H9 (cell line): ENCODE data around the gene DYNC2LI1. TPM values are rescaled to one million over a fixed set of nuclear protein-coding genes. Genes with fewer than 3 reads are reported as not detected.

Experiments
- DNase-seq: peaks from one replicate; pipeline ENCODE4 v3.0.0-alpha.2; 2017
- H2AFZ ChIP-seq: one replicate; pipeline ENCODE4 v1.6.1; 2013; ENCODE audit warnings: mild to moderate bottlenecking, low read length, control low read depth, moderate library complexity
- H2AK5ac ChIP-seq: 2 replicates; pipeline ENCODE4 v1.6.1; 2013; ENCODE audit warnings: low read length, control low read depth, mixed read lengths; ENCODE audit not compliant: insufficient read length
- H2BK120ac ChIP-seq: one replicate; pipeline ENCODE4 v1.6.1; 2013; ENCODE audit warnings: low read depth, mild to moderate bottlenecking, low read length, control low read depth, inconsistent platforms; ENCODE audit not compliant: poor library complexity, severe bottlenecking
- H2BK12ac ChIP-seq: 2 replicates; pipeline ENCODE4 v1.6.1; 2013; ENCODE audit warnings: low read length, control low read depth, mixed read lengths, low read depth; ENCODE audit not compliant: insufficient read length
- H2BK15ac ChIP-seq: 2 replicates; pipeline ENCODE4 v1.6.1; 2013; ENCODE audit warnings: low read depth, low read length, control low read depth
- H2BK20ac ChIP-seq: one replicate; pipeline ENCODE4 v1.6.1; 2013; ENCODE audit warnings: low read depth, mild to moderate bottlenecking, low read length, control low read depth, inconsistent platforms; ENCODE audit not compliant: poor library complexity, severe bottlenecking
- H2BK5ac ChIP-seq: 2 replicates; pipeline ENCODE4 v1.6.1; 2013; ENCODE audit warnings: low read length, control low read depth, mixed read lengths; ENCODE audit not compliant: insufficient read length
- H3K14ac ChIP-seq: 2 replicates; pipeline ENCODE4 v1.6.1; 2013; ENCODE audit warnings: low read length, control low read depth; ENCODE audit not compliant: insufficient read depth
- H3K18ac ChIP-seq: 2 replicates; pipeline ENCODE4 v1.6.1; 2013; ENCODE audit warnings: low read depth, mild to moderate bottlenecking, mixed read lengths, low read length, control low read depth; ENCODE audit not compliant: insufficient read length
- H3K23ac ChIP-seq: 2 replicates; pipeline ENCODE4 v1.6.1; 2013; ENCODE audit warnings: low read length, control low read depth, mixed read lengths, low read depth; ENCODE audit not compliant: insufficient read length
- H3K23me2 ChIP-seq: 2 replicates; pipeline ENCODE4 v1.6.1; 2013; ENCODE audit warnings: low read depth, mild to moderate bottlenecking, mixed read lengths, low read length, control low read depth; ENCODE audit not compliant: insufficient read length, poor library complexity, severe bottlenecking
- H3K27ac ChIP-seq: 2 replicates; pipeline ENCODE4 v1.5.1; 2013; ENCODE audit warnings: low read length, control low read depth, mixed read lengths, low read depth; ENCODE audit not compliant: insufficient read length
- H3K27me3 ChIP-seq: 2 replicates; pipeline ENCODE4 v1.6.1; 2013; ENCODE audit warnings: low read length, control low read depth, inconsistent platforms; ENCODE audit not compliant: insufficient read depth
- H3K4ac ChIP-seq: 2 replicates; pipeline ENCODE4 v1.6.1; 2013; ENCODE audit warnings: low read depth, mild to moderate bottlenecking, control low read depth, inconsistent platforms, low read length, moderate library complexity
- H3K4me1 ChIP-seq: 2 replicates; pipeline ENCODE4 v1.6.1; 2013; ENCODE audit warnings: low read length, control low read depth, inconsistent platforms; ENCODE audit not compliant: insufficient read depth
- H3K4me2 ChIP-seq: 2 replicates; pipeline ENCODE4 v1.6.1; 2013; ENCODE audit warnings: low read length, control low read depth, mixed read lengths; ENCODE audit not compliant: insufficient read length, insufficient read depth
- H3K56ac ChIP-seq: 2 replicates; pipeline ENCODE4 v1.6.1; 2013; ENCODE audit warnings: low read depth, mild to moderate bottlenecking, mixed read lengths, low read length, control low read depth; ENCODE audit not compliant: insufficient read length
- H3K79me1 ChIP-seq: 2 replicates; pipeline ENCODE4 v1.6.1; 2013; ENCODE audit warnings: low read depth, mild to moderate bottlenecking, moderate library complexity, low read length, control low read depth, inconsistent platforms; ENCODE audit not compliant: insufficient read depth, poor library complexity, severe bottlenecking
- H3K79me2 ChIP-seq: 2 replicates; pipeline ENCODE4 v1.6.1; 2013; ENCODE audit warnings: low read length, control low read depth, inconsistent platforms; ENCODE audit not compliant: insufficient read depth
- H3K9ac ChIP-seq: 2 replicates; pipeline ENCODE4 v1.6.1; 2013; ENCODE audit warnings: low read length, control low read depth, mixed read lengths; ENCODE audit not compliant: insufficient read length; ENCODE audit errors: extremely low read depth
- H3K9me3 ChIP-seq: one replicate; pipeline ENCODE4 v1.6.1; 2013; ENCODE audit warnings: low read depth, low read length, inconsistent platforms; ENCODE audit not compliant: control insufficient read depth
- H3T11ph ChIP-seq: one replicate; pipeline ENCODE4 v1.6.1; 2013; ENCODE audit warnings: mild to moderate bottlenecking, low read length, control low read depth, inconsistent platforms
- H4K20me1 ChIP-seq: one replicate; pipeline ENCODE4 v1.6.1; 2013; ENCODE audit not compliant: control insufficient read depth, insufficient read length, insufficient read depth
- H4K5ac ChIP-seq: 2 replicates; pipeline ENCODE4 v1.6.1; 2013; ENCODE audit warnings: low read depth, mild to moderate bottlenecking, mixed read lengths, low read length, control low read depth; ENCODE audit not compliant: insufficient read length
- H4K8ac ChIP-seq: replicated peaks from 2 replicates; pipeline ENCODE4 v1.6.1; 2013; ENCODE audit warnings: low read length, control low read depth, mixed read lengths, low read depth; ENCODE audit not compliant: insufficient read length
- H4K91ac ChIP-seq: 2 replicates; pipeline ENCODE4 v1.6.1; 2013; ENCODE audit warnings: low read depth, mild to moderate bottlenecking, moderate library complexity, mixed read lengths, low read length, control low read depth; ENCODE audit not compliant: insufficient read length
- H3K27ac Mint-ChIP-seq, 3 experiments: 2 replicates in 2 of 3; 3 replicates in 1 of 3; pipeline ENCODE4 v1.8.0; 2020 to 2021; ENCODE audit warnings: mixed read lengths in 3 of 3, mild to moderate bottlenecking in 1 of 3, moderate library complexity in 1 of 3
- H3K27me3 Mint-ChIP-seq: 2 replicates; pipeline ENCODE4 v1.8.0; 2021; ENCODE audit warnings: low read depth, mild to moderate bottlenecking, moderate library complexity, mixed read lengths
- H3K36me3 Mint-ChIP-seq, 3 experiments: 2 replicates in 2 of 3; 3 replicates in 1 of 3; pipeline ENCODE4 v1.8.0; 2020 to 2021; ENCODE audit warnings: low read depth in 3 of 3, mixed read lengths in 3 of 3; ENCODE audit not compliant: insufficient read depth in 1 of 3
- H3K4me1 Mint-ChIP-seq, 2 experiments: 2 replicates each; pipeline ENCODE4 v1.8.0; 2020; ENCODE audit warnings: mixed read lengths in 2 of 2
- H3K4me3 Mint-ChIP-seq, 2 experiments: 2 replicates in 1 of 2; 3 replicates in 1 of 2; pipeline ENCODE4 v1.8.0; 2020 to 2021; ENCODE audit warnings: mild to moderate bottlenecking in 2 of 2, mixed read lengths in 2 of 2, moderate library complexity in 1 of 2
- H3K9me3 Mint-ChIP-seq, 2 experiments: 2 replicates in 1 of 2; 3 replicates in 1 of 2; pipeline ENCODE4 v1.8.0; 2020; ENCODE audit warnings: mild to moderate bottlenecking in 2 of 2, mixed read lengths in 2 of 2, moderate library complexity in 1 of 2
- CTCF ChIP-seq: fragments of 200-600 bp; sonication (generic); conservative IDR thresholded peaks from 3 replicates; pipeline ENCODE4 v1.8.0; 2021; ENCODE audit warnings: antibody characterized with exemption, mild to moderate bottlenecking
- WGBS: extraction: QIAGEN DNeasy Blood & Tissue Kit; methylation state at CpG from one replicate; pipeline ENCODE4 v1.1.7; 2013; ENCODE audit warnings: missing lambda C conversion rate, low lambda C conversion rate, mixed read lengths; ENCODE audit not compliant: insufficient read length; ENCODE audit errors: extremely low coverage; 5-methylcytosine and 5-hydroxymethylcytosine counted together
- total RNA-seq: library from RNA; stranded (reverse); gene quantifications from 2 replicates; pipeline ENCODE4 v1.2.1, GENCODE V29; 2021

The DYNC2LI1 gene
- total RNA-seq, 1 experiment from 2014 or later, result 8.5 TPM

GRCh38 chr2:43729491-43730174 is 44.2 kb upstream of the DYNC2LI1 start:
- DNase-seq, result no peak
- H2BK5ac ChIP-seq, result no peak overlapping the region
- no peak overlapping the region for H3K14ac ChIP-seq
- Mint-ChIP-seq H3K27ac (peak overlapping the region; percentile 10 to 56 (median 49); a peak in 5 of 7 replicates), H3K9me3 (no peaks in the 10 kb centered on the region), H3K4me3 (no peak overlapping the region; a peak in 1 of 5 replicates), H3K36me3 (peaks cover 0 to 1% (median 0%) of the 10 kb centered on the region in 3 experiments; a peak in 1 of 7 replicates), H3K4me1 (peaks cover 13 to 25% of the 10 kb centered on the region in 2 experiments), H3K27me3 (no peaks in the 10 kb centered on the region)
- H2BK120ac ChIP-seq, result no peak overlapping the region
- no peak overlapping the region for H4K8ac ChIP-seq
- no peak overlapping the region for H3T11ph ChIP-seq
- peaks cover 4% of the 10 kb centered on the region; the same call in 1 of the 2 replicates for H3K4me1 ChIP-seq
- no peaks in the 10 kb centered on the region for H3K79me2 ChIP-seq
- no peak overlapping the region for H2BK12ac ChIP-seq
- no peak overlapping the region for H3K4ac ChIP-seq
- H3K23ac ChIP-seq, result no peak overlapping the region
- no peak overlapping the region for H3K9ac ChIP-seq
- H4K91ac ChIP-seq, result no peak overlapping the region
- H3K9me3 ChIP-seq, result no peaks in the 10 kb centered on the region
- no peak overlapping the region for H3K27ac ChIP-seq
- H2AK5ac ChIP-seq, result no peak overlapping the region
- no peak overlapping the region for H3K18ac ChIP-seq
- no peak overlapping the region for H3K4me2 ChIP-seq
- no peak for TF ChIP-seq CTCF
- no peak overlapping the region for H2BK20ac ChIP-seq
- WGBS, result no CpG with 5 or more reads among the region's 5 CpGs
- H4K5ac ChIP-seq, result no peak overlapping the region
- H3K23me2 ChIP-seq, result no peaks in the 10 kb centered on the region
- no peaks in the 10 kb centered on the region for H3K27me3 ChIP-seq
- no peak overlapping the region for H2BK15ac ChIP-seq
- no peaks in the 10 kb centered on the region for H4K20me1 ChIP-seq
- H2AFZ ChIP-seq, result no peak overlapping the region
- no peaks in the 10 kb centered on the region for H3K79me1 ChIP-seq
- no peak overlapping the region for H3K56ac ChIP-seq
